ENCODE data around the gene FBXO21. TPM values are rescaled to one million over a fixed set of nuclear protein-coding genes. Genes with fewer than 3 reads are reported as not detected.

The FBXO21 gene
- total and polyA plus RNA-seq, 2 experiments from 2014 or later = 46.3 to 84.2 TPM

DNA sequence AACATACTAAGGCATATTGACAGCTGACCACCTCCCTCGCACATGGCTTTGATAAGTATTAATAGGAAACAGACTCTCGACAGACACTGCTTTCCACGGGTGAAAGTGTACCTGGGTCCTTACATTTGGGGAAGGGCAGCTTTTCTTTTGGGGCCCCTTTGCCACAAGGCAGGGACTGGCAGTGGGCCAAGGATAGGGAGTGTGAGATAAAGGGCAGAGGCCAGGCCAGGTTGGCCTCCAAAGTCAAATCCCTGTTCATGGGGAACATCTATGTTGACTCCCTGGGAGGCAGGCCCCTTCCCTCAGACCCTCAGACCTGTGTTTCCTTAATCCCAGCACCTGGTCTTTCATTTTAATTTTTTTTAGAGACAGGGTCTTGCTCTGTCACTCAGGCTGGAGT lies 19.4 kb upstream of the FBXO21 start:
- TF ChIP-seq, protein P1, sequence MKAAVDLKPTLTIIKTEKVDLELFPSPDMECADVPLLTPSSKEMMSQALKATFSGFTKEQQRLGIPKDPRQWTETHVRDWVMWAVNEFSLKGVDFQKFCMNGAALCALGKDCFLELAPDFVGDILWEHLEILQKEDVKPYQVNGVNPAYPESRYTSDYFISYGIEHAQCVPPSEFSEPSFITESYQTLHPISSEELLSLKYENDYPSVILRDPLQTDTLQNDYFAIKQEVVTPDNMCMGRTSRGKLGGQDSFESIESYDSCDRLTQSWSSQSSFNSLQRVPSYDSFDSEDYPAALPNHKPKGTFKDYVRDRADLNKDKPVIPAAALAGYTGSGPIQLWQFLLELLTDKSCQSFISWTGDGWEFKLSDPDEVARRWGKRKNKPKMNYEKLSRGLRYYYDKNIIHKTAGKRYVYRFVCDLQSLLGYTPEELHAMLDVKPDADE (IDR thresholded peaks at IDR 0.05) = no peak
- TF ChIP-seq, protein P2, sequence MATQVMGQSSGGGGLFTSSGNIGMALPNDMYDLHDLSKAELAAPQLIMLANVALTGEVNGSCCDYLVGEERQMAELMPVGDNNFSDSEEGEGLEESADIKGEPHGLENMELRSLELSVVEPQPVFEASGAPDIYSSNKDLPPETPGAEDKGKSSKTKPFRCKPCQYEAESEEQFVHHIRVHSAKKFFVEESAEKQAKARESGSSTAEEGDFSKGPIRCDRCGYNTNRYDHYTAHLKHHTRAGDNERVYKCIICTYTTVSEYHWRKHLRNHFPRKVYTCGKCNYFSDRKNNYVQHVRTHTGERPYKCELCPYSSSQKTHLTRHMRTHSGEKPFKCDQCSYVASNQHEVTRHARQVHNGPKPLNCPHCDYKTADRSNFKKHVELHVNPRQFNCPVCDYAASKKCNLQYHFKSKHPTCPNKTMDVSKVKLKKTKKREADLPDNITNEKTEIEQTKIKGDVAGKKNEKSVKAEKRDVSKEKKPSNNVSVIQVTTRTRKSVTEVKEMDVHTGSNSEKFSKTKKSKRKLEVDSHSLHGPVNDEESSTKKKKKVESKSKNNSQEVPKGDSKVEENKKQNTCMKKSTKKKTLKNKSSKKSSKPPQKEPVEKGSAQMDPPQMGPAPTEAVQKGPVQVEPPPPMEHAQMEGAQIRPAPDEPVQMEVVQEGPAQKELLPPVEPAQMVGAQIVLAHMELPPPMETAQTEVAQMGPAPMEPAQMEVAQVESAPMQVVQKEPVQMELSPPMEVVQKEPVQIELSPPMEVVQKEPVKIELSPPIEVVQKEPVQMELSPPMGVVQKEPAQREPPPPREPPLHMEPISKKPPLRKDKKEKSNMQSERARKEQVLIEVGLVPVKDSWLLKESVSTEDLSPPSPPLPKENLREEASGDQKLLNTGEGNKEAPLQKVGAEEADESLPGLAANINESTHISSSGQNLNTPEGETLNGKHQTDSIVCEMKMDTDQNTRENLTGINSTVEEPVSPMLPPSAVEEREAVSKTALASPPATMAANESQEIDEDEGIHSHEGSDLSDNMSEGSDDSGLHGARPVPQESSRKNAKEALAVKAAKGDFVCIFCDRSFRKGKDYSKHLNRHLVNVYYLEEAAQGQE (IDR thresholded peaks at IDR 0.05; ENCODE audit: unreplicated experiment) = no peak
- Histone ChIP-seq H3K27ac (ENCODE audit: low read depth) (no peak overlapping the region), H3K9me2 (ENCODE audit: insufficient read depth) (no peaks in the 10 kb centered on the region), H3K27me3 (ENCODE audit: insufficient read depth) (no peaks in the 10 kb centered on the region), H3K79me2 (replicated peaks; ENCODE audit: insufficient read depth) (no peaks in the 10 kb centered on the region), H2AFZ (no peak overlapping the region), H4K20me1 (replicated peaks; ENCODE audit: insufficient read depth) (no peaks in the 10 kb centered on the region), H3K36me3 (ENCODE audit: insufficient read depth) (no peaks in the 10 kb centered on the region), H3K4me2 (no peak overlapping the region), H3K4me1 (ENCODE audit: insufficient read depth) (peaks cover 8% of the 10 kb centered on the region), H3K4me3 (no peak overlapping the region), H3F3A (replicated peaks; ENCODE audit: low read depth) (no peaks in the 10 kb centered on the region)
- Mint-ChIP-seq H3K4me1 (peaks cover 19% of the 10 kb centered on the region), H3K9me3 (no peaks in the 10 kb centered on the region), H3K27me3 (ENCODE audit: insufficient read depth, low read depth, poor library complexity) (peaks cover 17% of the 10 kb centered on the region), H3K4me3 (no peak overlapping the region), H3K36me3 (ENCODE audit: low read depth) (no peaks in the 10 kb centered on the region; the same call in 2 of the 3 replicates), H3K27ac (no peak overlapping the region)
- ATAC-seq (no peak), DNase-seq (ENCODE audit: low spot score) (no peak)

DNA sequence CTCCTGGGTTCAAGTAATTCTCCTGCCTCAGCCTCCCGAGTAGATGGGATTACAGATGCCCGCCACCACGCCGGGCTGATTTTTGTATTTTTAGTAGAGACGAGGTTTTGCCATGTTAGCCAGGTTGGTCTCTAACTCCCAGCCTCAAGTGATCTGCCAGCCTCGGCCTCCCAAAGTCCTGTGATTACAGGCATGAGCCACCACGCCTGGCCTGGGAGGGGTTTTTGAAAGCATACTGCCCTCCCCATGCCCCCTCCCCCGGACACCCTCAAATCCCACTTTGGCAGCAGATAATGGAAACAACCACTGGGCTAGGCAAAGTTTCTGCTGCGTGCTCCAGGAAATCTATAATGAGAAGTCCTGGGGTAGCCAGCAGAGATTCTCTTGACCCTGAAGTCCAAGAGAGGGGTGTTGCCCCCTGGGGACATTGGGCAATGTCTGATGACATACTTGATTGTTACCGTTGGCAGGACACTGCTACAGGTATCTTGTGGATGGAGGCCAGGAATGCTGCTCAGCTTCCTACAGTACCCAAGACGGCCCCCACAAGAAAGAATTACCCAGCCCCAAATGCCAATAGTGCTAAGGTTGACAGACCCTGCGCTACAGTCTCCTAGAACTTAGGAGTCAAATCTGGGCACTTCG lies 18.7 kb upstream of the FBXO21 start:
- Histone ChIP-seq H3K27ac (ENCODE audit: low read depth) (no peak overlapping the region), H2AFZ (no peak overlapping the region), H3K4me1 (ENCODE audit: insufficient read depth) (peaks cover 8% of the 10 kb centered on the region), H3K36me3 (ENCODE audit: insufficient read depth) (no peaks in the 10 kb centered on the region), H3K27me3 (ENCODE audit: insufficient read depth) (no peaks in the 10 kb centered on the region), H3K4me3 (no peak overlapping the region), H3K9me2 (ENCODE audit: insufficient read depth) (no peaks in the 10 kb centered on the region), H3K4me2 (no peak overlapping the region), H3K79me2 (replicated peaks; ENCODE audit: insufficient read depth) (no peaks in the 10 kb centered on the region), H3F3A (replicated peaks; ENCODE audit: low read depth) (no peaks in the 10 kb centered on the region), H4K20me1 (replicated peaks; ENCODE audit: insufficient read depth) (no peaks in the 10 kb centered on the region)
- H3K36me3 Mint-ChIP-seq (ENCODE audit: low read depth) = no peaks in the 10 kb centered on the region; the same call in 2 of the 3 replicates
- no peak for ATAC-seq
- H3K4me3 Mint-ChIP-seq = no peak overlapping the region
- H3K9me3 Mint-ChIP-seq = no peaks in the 10 kb centered on the region
- peaks cover 19% of the 10 kb centered on the region for H3K4me1 Mint-ChIP-seq
- H3K27me3 Mint-ChIP-seq (ENCODE audit: insufficient read depth, low read depth, poor library complexity) = peaks cover 12% of the 10 kb centered on the region
- no peak for DNase-seq (ENCODE audit: low spot score)
- H3K27ac Mint-ChIP-seq = no peak overlapping the region
- TF ChIP-seq, protein P2 (IDR thresholded peaks at IDR 0.05; ENCODE audit: unreplicated experiment) = no peak
- no peak for TF ChIP-seq JUNB (IDR thresholded peaks at IDR 0.05; ENCODE audit: unreplicated experiment)
- TF ChIP-seq, protein P1 (IDR thresholded peaks at IDR 0.05) = no peak
- no peak for TF ChIP-seq ZNF114 (CRISPR knock-in tag; IDR thresholded peaks at IDR 0.05)
- no peak for TF ChIP-seq NANOG (IDR thresholded peaks at IDR 0.05; ENCODE audit: borderline replicate concordance)
- TF ChIP-seq ZNF331 (CRISPR knock-in tag; IDR thresholded peaks at IDR 0.05; ENCODE audit: low read depth) = no peak
- TF ChIP-seq, protein P3, sequence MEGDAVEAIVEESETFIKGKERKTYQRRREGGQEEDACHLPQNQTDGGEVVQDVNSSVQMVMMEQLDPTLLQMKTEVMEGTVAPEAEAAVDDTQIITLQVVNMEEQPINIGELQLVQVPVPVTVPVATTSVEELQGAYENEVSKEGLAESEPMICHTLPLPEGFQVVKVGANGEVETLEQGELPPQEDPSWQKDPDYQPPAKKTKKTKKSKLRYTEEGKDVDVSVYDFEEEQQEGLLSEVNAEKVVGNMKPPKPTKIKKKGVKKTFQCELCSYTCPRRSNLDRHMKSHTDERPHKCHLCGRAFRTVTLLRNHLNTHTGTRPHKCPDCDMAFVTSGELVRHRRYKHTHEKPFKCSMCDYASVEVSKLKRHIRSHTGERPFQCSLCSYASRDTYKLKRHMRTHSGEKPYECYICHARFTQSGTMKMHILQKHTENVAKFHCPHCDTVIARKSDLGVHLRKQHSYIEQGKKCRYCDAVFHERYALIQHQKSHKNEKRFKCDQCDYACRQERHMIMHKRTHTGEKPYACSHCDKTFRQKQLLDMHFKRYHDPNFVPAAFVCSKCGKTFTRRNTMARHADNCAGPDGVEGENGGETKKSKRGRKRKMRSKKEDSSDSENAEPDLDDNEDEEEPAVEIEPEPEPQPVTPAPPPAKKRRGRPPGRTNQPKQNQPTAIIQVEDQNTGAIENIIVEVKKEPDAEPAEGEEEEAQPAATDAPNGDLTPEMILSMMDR (conservative IDR thresholded peaks at IDR 0.05; ENCODE audit: low read depth in 2 of 2) = no peak
- no peak for TF ChIP-seq EZH2phosphoT487 (IDR thresholded peaks at IDR 0.05; ENCODE audit: unreplicated experiment)
